BLaER1 (cell line): Measurements from ENCODE around the gene DHDH.

Experiments
- H3K27ac ChIP-seq: shearing (Covaris generic); formaldehyde crosslinking; 2 replicates; pipeline ENCODE4 v1.8.1; 2022
- H3K27me3 ChIP-seq: shearing (Covaris generic); formaldehyde crosslinking; 2 replicates; pipeline ENCODE4 v1.8.1; 2022
- H3K36me3 ChIP-seq: shearing (Covaris generic); formaldehyde crosslinking; 2 replicates; pipeline ENCODE4 v1.8.1; 2022
- H3K4me1 ChIP-seq: shearing (Covaris generic); formaldehyde crosslinking; 2 replicates; pipeline ENCODE4 v1.8.1; 2022
- H3K4me2 ChIP-seq: shearing (Covaris generic); formaldehyde crosslinking; 2 replicates; pipeline ENCODE4 v1.8.1; 2022
- H3K4me3 ChIP-seq: shearing (Covaris generic); formaldehyde crosslinking; 2 replicates; pipeline ENCODE4 v1.8.1; 2022
- H3K9ac ChIP-seq: shearing (Covaris generic); formaldehyde crosslinking; 2 replicates; pipeline ENCODE4 v1.8.1; 2022
- H3K9me3 ChIP-seq: shearing (Covaris generic); formaldehyde crosslinking; 2 replicates; pipeline ENCODE4 v1.8.1; 2022
- H4K20me1 ChIP-seq: shearing (Covaris generic); formaldehyde crosslinking; 2 replicates; pipeline ENCODE4 v1.8.1; 2022
- Cebpa-rat ChIP-seq: shearing (Covaris generic); IDR thresholded peaks from 2 replicates; pipeline ENCODE4 v1.8.1; 2022

Gene DHDH

GRCh38 chr19:48988286-48988685 is 54.8 kb downstream of the DHDH start:
- no peak for TF ChIP-seq Cebpa-rat
- peak overlapping the region; percentile 86; the same call in 1 of the 2 replicates for H3K27ac ChIP-seq

GRCh38 chr19:48988860-48989259 is 55.4 kb downstream of the DHDH start:
- Histone ChIP-seq H3K4me1 (peaks cover 43% of the 10 kb centered on the region), H3K4me3 (no peak overlapping the region), H3K27ac (peak overlapping the region; percentile 86), H3K9ac (peak overlapping the region; percentile 93), H3K27me3 (no peaks in the 10 kb centered on the region), H3K9me3 (no peaks in the 10 kb centered on the region), H3K4me2 (peak overlapping the region; percentile 99), H4K20me1 (peaks cover 8% of the 10 kb centered on the region), H3K36me3 (peaks cover 62% of the 10 kb centered on the region)
- TF ChIP-seq Cebpa-rat, result no peak

More at GRCh38 chr19:48988286-48988685, 54.8 kb downstream of the DHDH start:
- Histone ChIP-seq H4K20me1 (peaks cover 8% of the 10 kb centered on the region), H3K4me2 (no peak overlapping the region), H3K4me1 (peaks cover 43% of the 10 kb centered on the region), H3K4me3 (no peak overlapping the region), H3K9ac (peak overlapping the region; percentile 93; the same call in 1 of the 2 replicates), H3K27me3 (no peaks in the 10 kb centered on the region), H3K36me3 (peaks cover 67% of the 10 kb centered on the region), H3K9me3 (no peaks in the 10 kb centered on the region)

- H3K4me3 ChIP-seq, result peak overlapping the region; percentile 27; the same call in 1 of the 2 replicates
- H3K27me3 ChIP-seq, result no peaks in the 10 kb centered on the region
- peak overlapping the region; percentile 99 for H3K4me2 ChIP-seq
- H4K20me1 ChIP-seq, result peaks cover 8% of the 10 kb centered on the region
- peak overlapping the region; percentile 93 for H3K9ac ChIP-seq
- H3K9me3 ChIP-seq, result no peaks in the 10 kb centered on the region
- H3K4me1 ChIP-seq, result peaks cover 50% of the 10 kb centered on the region
- TF ChIP-seq Cebpa-rat, result no peak
- peaks cover 52% of the 10 kb centered on the region for H3K36me3 ChIP-seq
- peak overlapping the region; percentile 86 for H3K27ac ChIP-seq
Observed at GRCh38 chr19:48989701-48990291, 56.3 kb downstream of the DHDH start.

- H3K4me3 ChIP-seq, result 0 out of 2 replicates have a peak overlapping the region, but pooled peaks have one; percentile 27
Observed at GRCh38 chr19:48990400-48990799, 56.9 kb downstream of the DHDH start.

GRCh38 chr19:48991011-48991609 is 57.6 kb downstream of the DHDH start:
- Histone ChIP-seq H3K4me2 (peak overlapping the region; percentile 99), H3K9ac (peak overlapping the region; percentile 93), H3K36me3 (peaks cover 39% of the 10 kb centered on the region), H3K27me3 (no peaks in the 10 kb centered on the region), H3K27ac (peak overlapping the region; percentile 86), H3K9me3 (no peaks in the 10 kb centered on the region), H3K4me3 (peak overlapping the region; percentile 94; the same call in 1 of the 2 replicates), H4K20me1 (peaks cover 19% of the 10 kb centered on the region), H3K4me1 (peaks cover 63% of the 10 kb centered on the region)
- no peak for TF ChIP-seq Cebpa-rat

More at GRCh38 chr19:48990400-48990799, 56.9 kb downstream of the DHDH start:
- no peaks in the 10 kb centered on the region for H3K27me3 ChIP-seq
- TF ChIP-seq Cebpa-rat, result no peak
- peaks cover 56% of the 10 kb centered on the region for H3K4me1 ChIP-seq
- peak overlapping the region; percentile 86 for H3K27ac ChIP-seq
- H3K9me3 ChIP-seq, result no peaks in the 10 kb centered on the region
- peak overlapping the region; percentile 93 for H3K9ac ChIP-seq
- peaks cover 46% of the 10 kb centered on the region for H3K36me3 ChIP-seq
- H3K4me2 ChIP-seq, result peak overlapping the region; percentile 99
- H4K20me1 ChIP-seq, result peaks cover 12% of the 10 kb centered on the region

- H4K20me1 ChIP-seq, result peaks cover 28% of the 10 kb centered on the region
- H3K27ac ChIP-seq, result peak overlapping the region; percentile 86
- H3K4me2 ChIP-seq, result peak overlapping the region; percentile 99
- peak overlapping the region; percentile 94 for H3K4me3 ChIP-seq
- no peaks in the 10 kb centered on the region for H3K27me3 ChIP-seq
- peak overlapping the region; percentile 93 for H3K9ac ChIP-seq
- peaks cover 66% of the 10 kb centered on the region for H3K4me1 ChIP-seq
- no peak for TF ChIP-seq Cebpa-rat
- peaks cover 34% of the 10 kb centered on the region for H3K36me3 ChIP-seq
- H3K9me3 ChIP-seq, result no peaks in the 10 kb centered on the region
Observed at GRCh38 chr19:48991873-48992580, 58.5 kb downstream of the DHDH start.

- Histone ChIP-seq H3K27me3 (no peaks in the 10 kb centered on the region), H3K9ac (peak overlapping the region; percentile 93), H3K27ac (peak overlapping the region; percentile 86), H3K4me1 (peaks cover 66% of the 10 kb centered on the region), H3K4me2 (peak overlapping the region; percentile 99), H3K9me3 (no peaks in the 10 kb centered on the region), H3K4me3 (peak overlapping the region; percentile 94), H3K36me3 (peaks cover 31% of the 10 kb centered on the region), H4K20me1 (peaks cover 34% of the 10 kb centered on the region)
- no peak for TF ChIP-seq Cebpa-rat
Observed at GRCh38 chr19:48992581-48993174, 59.2 kb downstream of the DHDH start.

- H3K27me3 ChIP-seq, result no peaks in the 10 kb centered on the region
- peaks cover 26% of the 10 kb centered on the region for H3K36me3 ChIP-seq
- H3K4me2 ChIP-seq, result peak within 1 kb of the TSS; percentile 99
- H3K9me3 ChIP-seq, result no peaks in the 10 kb centered on the region
- H3K4me3 ChIP-seq, result peak within 1 kb of the TSS; percentile 94
- H3K4me1 ChIP-seq, result peaks cover 61% of the 10 kb centered on the region
- H3K9ac ChIP-seq, result peak within 1 kb of the TSS; percentile 93
- H3K27ac ChIP-seq, result peak within 1 kb of the TSS; percentile 92
- peaks cover 42% of the 10 kb centered on the region for H4K20me1 ChIP-seq
- peak; percentile 78 for TF ChIP-seq Cebpa-rat
Observed at GRCh38 chr19:48993175-48994034, 59.9 kb downstream of the DHDH start, which contains the start of the genes GYS1 and RUVBL2. Gene GYS1, minus strand, starts transcription at chr19:48993309. Its CDS starts 197 bp downstream, at chr19:48993112. Gene RUVBL2, plus strand, starts transcription at chr19:48993887. Its CDS starts 25 bp downstream, at chr19:48993912.

- Histone ChIP-seq H3K4me3 (peak overlapping the region; percentile 94), H3K4me1 (peaks cover 55% of the 10 kb centered on the region), H3K9ac (peak overlapping the region; percentile 93), H3K9me3 (no peaks in the 10 kb centered on the region), H3K27ac (peak overlapping the region; percentile 92), H3K27me3 (no peaks in the 10 kb centered on the region), H4K20me1 (peaks cover 48% of the 10 kb centered on the region), H3K36me3 (peaks cover 26% of the 10 kb centered on the region), H3K4me2 (peak overlapping the region; percentile 98)
- TF ChIP-seq Cebpa-rat, result no peak
Observed at GRCh38 chr19:48994035-48994386, 60.5 kb downstream of the DHDH start.
